Body of pancreas (tissue), 4 donors: ENCODE measurements around the gene PFN2. TPM values are rescaled to one million over a fixed set of nuclear protein-coding genes. Genes with fewer than 3 reads are reported as not detected.
A peak's percentile ranks its signal among the peaks of the same experiment; 100 is the strongest.
"Not testable (repeated sequence)": the region's sequence is repeated elsewhere in the genome, so short reads cannot be mapped to it uniquely, and the experiment has no call there.

Experiments used
- ATAC-seq: fragments of 150-250 bp; one replicate; pipeline ENCODE4 v1.9.1; 2016
- DNase-seq, 4 donors: peaks; one replicate each; pipeline ENCODE4 v3.0.0-alpha.2; 2019
- H3K27ac ChIP-seq, 4 donors: fragments of 200-600 bp; sonication (generic); 1 replicate in 3 of 4; 2 replicates in 1 of 4; pipeline versions ENCODE4 v1.5.1 to v1.6.1; 2016 to 2019; ENCODE audit warnings: mild to moderate bottlenecking in 1 of 4, mixed read lengths in 1 of 4, moderate library complexity in 1 of 4
- H3K27me3 ChIP-seq, 2 donors: fragments of 200-600 bp; sonication (generic); one replicate each; pipeline ENCODE4 v1.6.0; 2016; ENCODE audit warnings: mild to moderate bottlenecking in 1 of 2
- H3K36me3 ChIP-seq, 2 donors: fragments of 200-600 bp; sonication (generic); replicated peaks in 1 of 2; 2 replicates each; pipeline ENCODE4 v1.5.1; 2016; ENCODE audit warnings: low read depth in 2 of 2; ENCODE audit not compliant: insufficient read depth in 1 of 2
- H3K4me1 ChIP-seq: fragments of 200-600 bp; sonication (generic); one replicate; pipeline ENCODE4 v1.6.0; 2016
- H3K4me3 ChIP-seq, 2 donors: fragments of 200-600 bp; sonication (generic); 1 replicate in 1 of 2; 2 replicates in 1 of 2; pipeline ENCODE4 v1.5.1; 2016 to 2019
- H3K9me3 ChIP-seq, 3 donors: fragments of 200-600 bp; sonication (generic); 1 replicate in 2 of 3; 2 replicates in 1 of 3; pipeline ENCODE4 v1.5.1; 2016
- CTCF ChIP-seq, 7 experiments: fragments of 450-650 bp in 4 of 7; fragments of 200-600 bp in 3 of 7; sonication (generic) in 3 of 7; IDR thresholded peaks; one replicate each; pipeline ENCODE4 v1.5.1; 2016 to 2019; ENCODE audit warnings: antibody characterized with exemption in 7 of 7
- POLR2A ChIP-seq, 3 donors: fragments of 450-650 bp; IDR thresholded peaks; one replicate each; pipeline ENCODE4 v1.6.1; 2016; ENCODE audit warnings: antibody characterized with exemption in 3 of 3, mild to moderate bottlenecking in 2 of 3
- WGBS, 2 donors: methylation state at CpG; one replicate each; pipeline ENCODE4 v1.1.5; 2017; 5-methylcytosine and 5-hydroxymethylcytosine counted together
- intact Hi-C: fragments of 100-400 bp; cut with DNase I; formaldehyde crosslinking; loops from one replicate; pipeline ENCODE4 v1.15.1; 2023
- total RNA-seq, 2 donors: library from RNA; depleted of rRNA; stranded (reverse); fragments of >200 nt; gene quantifications; one replicate each; pipeline ENCODE4 v1.1.0, GENCODE V29; 2016

Gene PFN2
- total RNA-seq, 2 donors from 2014 or later = 17.1 to 39.7 TPM

- Histone ChIP-seq H3K27me3 (no peaks in the 10 kb centered on the region), H3K4me3 (no peak overlapping the region), H3K36me3 (no peaks in the 10 kb centered on the region), H3K9me3 (no peaks in the 10 kb centered on the region), H3K27ac (no peak overlapping the region), H3K4me1 (no peaks in the 10 kb centered on the region)
- intact Hi-C loops = no loop called here
- TF ChIP-seq POLR2A (IDR thresholded peaks at IDR 0.05) (no peak), CTCF (IDR thresholded peaks at IDR 0.05) (no peak)
- 96 to 100% methylated on average over 4 of the region's 4 CpGs for WGBS, 2 donors
- DNase-seq (no peak), ATAC-seq (no peak)
Observed at GRCh38 chr3:149992416-149993058, 21.8 kb upstream of the PFN2 start.

GRCh38 chr3:149990423-149990948 is 19.8 kb upstream of the PFN2 start:
- intact Hi-C loops = no loop called here
- 74 to 95% methylated on average over 1 of the region's 1 CpG for WGBS, 2 donors
- TF ChIP-seq POLR2A (IDR thresholded peaks at IDR 0.05) (no peak), CTCF (IDR thresholded peaks at IDR 0.05) (no peak)
- DNase-seq (no peak), ATAC-seq (no peak)
- Histone ChIP-seq H3K4me3 (no peak overlapping the region), H3K4me1 (no peaks in the 10 kb centered on the region), H3K27ac (no peak overlapping the region), H3K9me3 (no peaks in the 10 kb centered on the region), H3K36me3 (no peaks in the 10 kb centered on the region), H3K27me3 (no peaks in the 10 kb centered on the region)

- Histone ChIP-seq H3K9me3 (no peaks in the 10 kb centered on the region), H3K27ac (no peak overlapping the region), H3K4me1 (no peaks in the 10 kb centered on the region), H3K36me3 (no peaks in the 10 kb centered on the region), H3K4me3 (no peak overlapping the region), H3K27me3 (no peaks in the 10 kb centered on the region)
- no peak for DNase-seq
- intact Hi-C loops = no loop called here
- TF ChIP-seq POLR2A (IDR thresholded peaks at IDR 0.05) (no peak), CTCF (IDR thresholded peaks at IDR 0.05) (no peak)
- no peak for ATAC-seq
- WGBS, 2 donors = 72 to 89% methylated on average over 2 of the region's 2 CpGs
Observed at GRCh38 chr3:149989307-149989706, 18.6 kb upstream of the PFN2 start.

- no peak for TF ChIP-seq POLR2A (IDR thresholded peaks at IDR 0.05)
- no peak overlapping the region for H3K4me3 ChIP-seq
- ATAC-seq (no peak), DNase-seq (no peak)
- no peaks in the 10 kb centered on the region for H3K9me3 ChIP-seq
- H3K27me3 ChIP-seq = no peaks in the 10 kb centered on the region
- intact Hi-C loops = no loop called here
- 81 to 86% methylated on average over 4 of the region's 4 CpGs for WGBS, 2 donors
- no peaks in the 10 kb centered on the region for H3K36me3 ChIP-seq
- H3K27ac ChIP-seq = no peak overlapping the region
- no peaks in the 10 kb centered on the region for H3K4me1 ChIP-seq
Observed at GRCh38 chr3:149983628-149984027, 12.9 kb upstream of the PFN2 start.

- H3K27me3 ChIP-seq, H3K9me3 ChIP-seq, H3K4me3 ChIP-seq, H3K36me3 ChIP-seq, DNase-seq, H3K27ac ChIP-seq, H3K4me1 ChIP-seq, intact Hi-C loops: not testable (repeated sequence)
- peak; percentile 15 for ATAC-seq
- 92% methylated on average over 24 to 32 of the region's 32 CpGs for WGBS, 2 donors
Observed at GRCh38 chr3:149983053-149983452, 12.4 kb upstream of the PFN2 start.

- H3K27me3 ChIP-seq, H3K4me3 ChIP-seq, H3K36me3 ChIP-seq, DNase-seq, intact Hi-C loops, H3K4me1 ChIP-seq, H3K9me3 ChIP-seq, H3K27ac ChIP-seq: not testable (repeated sequence)
- peak; percentile 48 for ATAC-seq
- 75% methylated on average over 5 of the region's 10 CpGs; no CpG with 5 or more reads in 1 of the 2 donors for WGBS, 2 donors
Observed at GRCh38 chr3:149981979-149982378, 11.3 kb upstream of the PFN2 start.
